ENCODE results near the gene CDH13. TPM values are rescaled to one million over a fixed set of nuclear protein-coding genes. Genes with fewer than 3 reads are reported as not detected.

CDH13 gene
- total RNA-seq, 2 experiments from 2014 or later = not detected

- Mint-ChIP-seq H3K27me3 (no peaks in the 10 kb centered on the region), H3K4me1 (no peaks in the 10 kb centered on the region), H3K27ac (no peak overlapping the region)
Measured at GRCh38 chr16:83285921-83286320, 659.2 kb downstream of the CDH13 start.

GRCh38 chr16:83296505-83296904 lies 669.7 kb downstream of the CDH13 start:
- Mint-ChIP-seq H3K9me3 (no peaks in the 10 kb centered on the region), H3K27me3 (no peaks in the 10 kb centered on the region), H3K27ac (no peak overlapping the region), H3K4me3 (no peak overlapping the region), H3K36me3 (no peaks in the 10 kb centered on the region), H3K4me1 (no peaks in the 10 kb centered on the region)
- DNase-seq = no peak

More at GRCh38 chr16:83285921-83286320, 659.2 kb downstream of the CDH13 start:
- Mint-ChIP-seq H3K4me3 (no peak overlapping the region), H3K36me3 (no peaks in the 10 kb centered on the region), H3K9me3 (no peaks in the 10 kb centered on the region)
- no peak for DNase-seq

- Mint-ChIP-seq H3K4me1 (no peaks in the 10 kb centered on the region), H3K4me3 (no peak overlapping the region), H3K27ac (no peak overlapping the region), H3K9me3 (no peaks in the 10 kb centered on the region), H3K27me3 (no peaks in the 10 kb centered on the region), H3K36me3 (no peaks in the 10 kb centered on the region)
- DNase-seq = no peak
Measured at GRCh38 chr16:83298541-83298940, 671.8 kb downstream of the CDH13 start.

- H3K27ac Mint-ChIP-seq = no peak overlapping the region
- H3K4me3 Mint-ChIP-seq = no peak overlapping the region
- no peaks in the 10 kb centered on the region for H3K27me3 Mint-ChIP-seq
- no peaks in the 10 kb centered on the region for H3K36me3 Mint-ChIP-seq
- DNase-seq = no peak
- H3K9me3 Mint-ChIP-seq = no peaks in the 10 kb centered on the region
- no peaks in the 10 kb centered on the region for H3K4me1 Mint-ChIP-seq
Measured at GRCh38 chr16:83300326-83300725, 673.6 kb downstream of the CDH13 start.

- Mint-ChIP-seq H3K27ac (no peak overlapping the region), H3K4me1 (no peaks in the 10 kb centered on the region), H3K4me3 (no peak overlapping the region), H3K27me3 (no peaks in the 10 kb centered on the region), H3K9me3 (no peaks in the 10 kb centered on the region), H3K36me3 (no peaks in the 10 kb centered on the region)
- no peak for DNase-seq
Measured at GRCh38 chr16:83301971-83302370, 675.2 kb downstream of the CDH13 start.

- H3K27me3 Mint-ChIP-seq = no peaks in the 10 kb centered on the region
- H3K4me3 Mint-ChIP-seq = no peak overlapping the region
- no peaks in the 10 kb centered on the region for H3K36me3 Mint-ChIP-seq
- no peaks in the 10 kb centered on the region for H3K4me1 Mint-ChIP-seq
- H3K9me3 Mint-ChIP-seq = no peaks in the 10 kb centered on the region
- no peak for DNase-seq
- no peak overlapping the region for H3K27ac Mint-ChIP-seq
Measured at GRCh38 chr16:83302853-83303252, 676.1 kb downstream of the CDH13 start.

GRCh38 chr16:83305092-83305491 lies 678.3 kb downstream of the CDH13 start:
- no peaks in the 10 kb centered on the region for H3K9me3 Mint-ChIP-seq
- H3K4me1 Mint-ChIP-seq = no peaks in the 10 kb centered on the region
- H3K27me3 Mint-ChIP-seq = peaks cover 6% of the 10 kb centered on the region
- H3K27ac Mint-ChIP-seq = no peak overlapping the region
- no peak for DNase-seq
- H3K4me3 Mint-ChIP-seq = no peak overlapping the region
- H3K36me3 Mint-ChIP-seq = no peaks in the 10 kb centered on the region

GRCh38 chr16:83306961-83307593 lies 680.3 kb downstream of the CDH13 start:
- Mint-ChIP-seq H3K36me3 (no peaks in the 10 kb centered on the region), H3K27me3 (peaks cover 6% of the 10 kb centered on the region), H3K9me3 (no peaks in the 10 kb centered on the region), H3K4me3 (no peak overlapping the region), H3K27ac (no peak overlapping the region), H3K4me1 (no peaks in the 10 kb centered on the region)
- no peak for DNase-seq

- no peaks in the 10 kb centered on the region for H3K36me3 Mint-ChIP-seq
- H3K27ac Mint-ChIP-seq = no peak overlapping the region
- H3K4me3 Mint-ChIP-seq = no peak overlapping the region
- H3K4me1 Mint-ChIP-seq = no peaks in the 10 kb centered on the region
- H3K9me3 Mint-ChIP-seq = no peaks in the 10 kb centered on the region
- no peak for DNase-seq
- peaks cover 6% of the 10 kb centered on the region for H3K27me3 Mint-ChIP-seq
Measured at GRCh38 chr16:83307594-83307992, 680.8 kb downstream of the CDH13 start.

GRCh38 chr16:83308414-83308813 lies 681.6 kb downstream of the CDH13 start:
- Mint-ChIP-seq H3K27me3 (peaks cover 6% of the 10 kb centered on the region), H3K36me3 (no peaks in the 10 kb centered on the region), H3K4me1 (no peaks in the 10 kb centered on the region), H3K27ac (no peak overlapping the region), H3K4me3 (no peak overlapping the region), H3K9me3 (no peaks in the 10 kb centered on the region)
- no peak for DNase-seq

- Mint-ChIP-seq H3K27ac (no peak overlapping the region), H3K36me3 (no peaks in the 10 kb centered on the region), H3K4me1 (no peaks in the 10 kb centered on the region), H3K4me3 (no peak overlapping the region), H3K27me3 (peaks cover 6% of the 10 kb centered on the region), H3K9me3 (no peaks in the 10 kb centered on the region)
- no peak for DNase-seq
Measured at GRCh38 chr16:83310816-83311215, 684.0 kb downstream of the CDH13 start.

- no peak for DNase-seq
- Mint-ChIP-seq H3K27me3 (peaks cover 6% of the 10 kb centered on the region), H3K9me3 (no peaks in the 10 kb centered on the region)
Measured at GRCh38 chr16:83312015-83312717, 685.4 kb downstream of the CDH13 start.

GRCh38 chr16:83312718-83313245 lies 686.0 kb downstream of the CDH13 start:
- no peaks in the 10 kb centered on the region for H3K9me3 Mint-ChIP-seq
- DNase-seq = no peak
- H3K27me3 Mint-ChIP-seq = peaks cover 6% of the 10 kb centered on the region
- H3K4me3 Mint-ChIP-seq = no peak overlapping the region
- H3K27ac Mint-ChIP-seq = no peak overlapping the region
- H3K4me1 Mint-ChIP-seq = no peaks in the 10 kb centered on the region
- no peaks in the 10 kb centered on the region for H3K36me3 Mint-ChIP-seq

More at GRCh38 chr16:83312015-83312717, 685.4 kb downstream of the CDH13 start:
- H3K36me3 Mint-ChIP-seq = no peaks in the 10 kb centered on the region
- no peaks in the 10 kb centered on the region for H3K4me1 Mint-ChIP-seq
- H3K27ac Mint-ChIP-seq = no peak overlapping the region
- H3K4me3 Mint-ChIP-seq = no peak overlapping the region

GRCh38 chr16:83315271-83315670 lies 688.5 kb downstream of the CDH13 start:
- Mint-ChIP-seq H3K4me3 (no peak overlapping the region), H3K27ac (no peak overlapping the region), H3K9me3 (no peaks in the 10 kb centered on the region), H3K36me3 (no peaks in the 10 kb centered on the region), H3K4me1 (no peaks in the 10 kb centered on the region), H3K27me3 (no peaks in the 10 kb centered on the region)
- no peak for DNase-seq

- Mint-ChIP-seq H3K27me3 (no peaks in the 10 kb centered on the region), H3K4me3 (no peak overlapping the region), H3K4me1 (no peaks in the 10 kb centered on the region), H3K27ac (no peak overlapping the region), H3K36me3 (no peaks in the 10 kb centered on the region), H3K9me3 (no peaks in the 10 kb centered on the region)
- DNase-seq = no peak
Measured at GRCh38 chr16:83316458-83316857, 689.7 kb downstream of the CDH13 start.

GRCh38 chr16:83318390-83318789 lies 691.6 kb downstream of the CDH13 start:
- no peaks in the 10 kb centered on the region for H3K9me3 Mint-ChIP-seq
- H3K27ac Mint-ChIP-seq = no peak overlapping the region
- H3K27me3 Mint-ChIP-seq = peaks cover under 1% of the 10 kb centered on the region
- DNase-seq = no peak
- H3K4me3 Mint-ChIP-seq = no peak overlapping the region
- H3K36me3 Mint-ChIP-seq = no peaks in the 10 kb centered on the region
- H3K4me1 Mint-ChIP-seq = no peaks in the 10 kb centered on the region

Measured in activated naive CD8-positive, alpha-beta T cell treated with anti-CD3 and anti-CD28 coated beads for 36 hours (primary cell).